ENCODE measurements around the gene PILRA.
A peak's percentile ranks its signal among the peaks of the same experiment; 100 is the strongest.
"Not testable (repeated sequence)": the region's sequence is repeated elsewhere in the genome, so short reads cannot be mapped to it uniquely, and the experiment has no call there.

PILRA gene

GRCh38 chr7:100373261-100373831 lies at the start of gene PILRA:
TSS of gene PILRA (plus strand) at chr7:100373487. CDS start at chr7:100373657, 170 bp downstream.
- DNase-seq (ENCODE audit: low spot score), result no peak

- not testable (repeated sequence) for DNase-seq (ENCODE audit: low spot score)
These were observed 49.1 kb upstream of the PILRA start for GRCh38 chr7:100324194-100324593.

GRCh38 chr7:100325671-100326070 lies 47.6 kb upstream of the PILRA start:
- not testable (repeated sequence) for DNase-seq (ENCODE audit: low spot score)

GRCh38 chr7:100326914-100327313 lies 46.4 kb upstream of the PILRA start:
- not testable (repeated sequence) for DNase-seq (ENCODE audit: low spot score)

- peak; percentile 95 for DNase-seq (ENCODE audit: low spot score)
These were observed 37.5 kb upstream of the PILRA start for GRCh38 chr7:100335566-100336466.

- DNase-seq (ENCODE audit: low spot score), result not testable (repeated sequence)
These were observed 35.1 kb upstream of the PILRA start for GRCh38 chr7:100338083-100338696.

- DNase-seq (ENCODE audit: low spot score), result not testable (repeated sequence)
These were observed 32.0 kb upstream of the PILRA start for GRCh38 chr7:100341286-100341685.

GRCh38 chr7:100342765-100343164 lies 30.5 kb upstream of the PILRA start:
- peak; percentile 89 for DNase-seq (ENCODE audit: low spot score)

- not testable (repeated sequence) for DNase-seq (ENCODE audit: low spot score)
These were observed 29.1 kb upstream of the PILRA start for GRCh38 chr7:100344124-100344559.

- not testable (repeated sequence) for DNase-seq (ENCODE audit: low spot score)
These were observed 28.6 kb upstream of the PILRA start for GRCh38 chr7:100344560-100345287.

- DNase-seq (ENCODE audit: low spot score), result peak; percentile 74
These were observed 28.0 kb upstream of the PILRA start for GRCh38 chr7:100345288-100345672.

- DNase-seq (ENCODE audit: low spot score), result peak; percentile 0
These were observed 26.4 kb upstream of the PILRA start for GRCh38 chr7:100346921-100347320.

- no peak for DNase-seq (ENCODE audit: low spot score)
These were observed 24.5 kb upstream of the PILRA start for GRCh38 chr7:100348805-100349204.

GRCh38 chr7:100349757-100350156 lies 23.5 kb upstream of the PILRA start:
- DNase-seq (ENCODE audit: low spot score), result no peak

- DNase-seq (ENCODE audit: low spot score), result no peak
These were observed 21.6 kb upstream of the PILRA start for GRCh38 chr7:100351657-100352058.

- not testable (repeated sequence) for DNase-seq (ENCODE audit: low spot score)
These were observed 21.0 kb upstream of the PILRA start for GRCh38 chr7:100352230-100352781.

- DNase-seq (ENCODE audit: low spot score), result no peak
These were observed 20.2 kb upstream of the PILRA start for GRCh38 chr7:100352984-100353684.

GRCh38 chr7:100353685-100354330 lies 19.5 kb upstream of the PILRA start:
- no peak for DNase-seq (ENCODE audit: low spot score)

- DNase-seq (ENCODE audit: low spot score), result no peak
These were observed 16.7 kb upstream of the PILRA start for GRCh38 chr7:100356416-100357068.

GRCh38 chr7:100357131-100357561 lies 16.1 kb upstream of the PILRA start:
- DNase-seq (ENCODE audit: low spot score), result no peak

Measured in cerebellar cortex (tissue), 1 donor.